Astrocyte of the cerebellum (primary cell): ENCODE measurements around the gene DNAH11.

Source experiments
- DNase-seq: peaks from one replicate; pipeline ENCODE4 v3.0.0-alpha.2; 2011; ENCODE audit warnings: low read depth
- H3K4me3 ChIP-seq: 2 replicates; pipeline ENCODE4 v1.5.1; 2011; ENCODE audit warnings: mild to moderate bottlenecking, low read depth, low read length, moderate library complexity
- in situ Hi-C: cut with HindIII; loops from 2 replicates; pipeline ENCODE4 v1.10.0; 2017; ENCODE audit warnings: low sequenced_read_pairs
- TF ChIP-seq, protein P1 (sequence below): IDR thresholded peaks from 2 replicates; pipeline ENCODE4 v1.5.1; 2012; ENCODE audit warnings: low read length, low read depth, moderate library complexity, mild to moderate bottlenecking; ENCODE audit errors: missing control alignments

DNAH11 gene

GRCh38 chr7:21768279-21768678 lies 225.4 kb downstream of the DNAH11 start:
- H3K4me3 ChIP-seq = no peak overlapping the region
- no peak for DNase-seq
- in situ Hi-C loops = no loop called here
- TF ChIP-seq, protein P1, sequence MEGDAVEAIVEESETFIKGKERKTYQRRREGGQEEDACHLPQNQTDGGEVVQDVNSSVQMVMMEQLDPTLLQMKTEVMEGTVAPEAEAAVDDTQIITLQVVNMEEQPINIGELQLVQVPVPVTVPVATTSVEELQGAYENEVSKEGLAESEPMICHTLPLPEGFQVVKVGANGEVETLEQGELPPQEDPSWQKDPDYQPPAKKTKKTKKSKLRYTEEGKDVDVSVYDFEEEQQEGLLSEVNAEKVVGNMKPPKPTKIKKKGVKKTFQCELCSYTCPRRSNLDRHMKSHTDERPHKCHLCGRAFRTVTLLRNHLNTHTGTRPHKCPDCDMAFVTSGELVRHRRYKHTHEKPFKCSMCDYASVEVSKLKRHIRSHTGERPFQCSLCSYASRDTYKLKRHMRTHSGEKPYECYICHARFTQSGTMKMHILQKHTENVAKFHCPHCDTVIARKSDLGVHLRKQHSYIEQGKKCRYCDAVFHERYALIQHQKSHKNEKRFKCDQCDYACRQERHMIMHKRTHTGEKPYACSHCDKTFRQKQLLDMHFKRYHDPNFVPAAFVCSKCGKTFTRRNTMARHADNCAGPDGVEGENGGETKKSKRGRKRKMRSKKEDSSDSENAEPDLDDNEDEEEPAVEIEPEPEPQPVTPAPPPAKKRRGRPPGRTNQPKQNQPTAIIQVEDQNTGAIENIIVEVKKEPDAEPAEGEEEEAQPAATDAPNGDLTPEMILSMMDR = no peak

GRCh38 chr7:21771266-21771665 lies 228.4 kb downstream of the DNAH11 start:
- no peak overlapping the region for H3K4me3 ChIP-seq
- TF ChIP-seq, protein P1 = no peak
- in situ Hi-C loops = no loop called here
- no peak for DNase-seq

GRCh38 chr7:21771906-21772610 lies 229.2 kb downstream of the DNAH11 start:
- no peak overlapping the region for H3K4me3 ChIP-seq
- DNase-seq = no peak
- in situ Hi-C loops = no loop called here
- TF ChIP-seq, protein P1 = no peak

DNA sequence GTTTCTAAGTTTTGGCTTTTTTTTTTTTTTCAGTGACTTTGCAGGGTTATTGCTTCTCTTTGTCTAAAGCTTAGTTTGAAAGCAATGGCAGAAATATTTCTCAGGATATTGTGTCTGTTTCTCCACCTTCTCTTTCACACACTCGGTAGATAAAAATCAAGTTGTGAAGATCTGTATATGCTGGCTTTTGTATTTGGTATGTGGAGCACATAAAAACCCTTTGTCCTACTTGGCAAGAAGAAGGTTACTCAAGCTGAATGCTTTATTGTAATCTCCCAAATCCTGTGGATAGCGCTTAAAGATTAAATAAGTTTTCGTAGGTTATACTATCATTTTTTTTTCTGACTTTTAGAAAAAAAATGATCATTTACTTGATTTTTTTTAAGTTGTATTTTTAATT lies 230.5 kb downstream of the DNAH11 start:
- TF ChIP-seq, protein P1 = no peak
- in situ Hi-C loops = no loop called here
- no peak for DNase-seq
- no peak overlapping the region for H3K4me3 ChIP-seq

DNA sequence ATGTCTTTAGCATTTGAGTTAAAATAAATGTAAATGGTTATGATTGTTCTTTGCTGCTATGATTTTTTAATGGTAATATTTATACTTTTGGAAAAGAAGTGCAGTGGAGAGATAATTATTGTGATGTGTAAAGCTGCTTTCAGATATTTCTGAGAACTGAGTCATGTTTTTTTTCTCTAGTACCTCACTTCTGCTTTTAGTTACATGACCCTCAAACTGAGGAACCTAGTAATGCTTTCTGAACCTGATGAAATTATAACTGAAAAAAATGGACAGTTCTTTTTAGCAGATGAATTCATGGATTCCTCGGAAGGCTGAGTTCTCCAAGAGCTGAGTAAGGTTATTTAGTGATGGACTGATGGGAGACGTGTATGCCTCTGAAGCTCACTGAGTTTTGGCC lies 235.1 kb downstream of the DNAH11 start:
- TF ChIP-seq, protein P1 = no peak
- in situ Hi-C loops = no loop called here
- H3K4me3 ChIP-seq = no peak overlapping the region
- DNase-seq = no peak

DNA sequence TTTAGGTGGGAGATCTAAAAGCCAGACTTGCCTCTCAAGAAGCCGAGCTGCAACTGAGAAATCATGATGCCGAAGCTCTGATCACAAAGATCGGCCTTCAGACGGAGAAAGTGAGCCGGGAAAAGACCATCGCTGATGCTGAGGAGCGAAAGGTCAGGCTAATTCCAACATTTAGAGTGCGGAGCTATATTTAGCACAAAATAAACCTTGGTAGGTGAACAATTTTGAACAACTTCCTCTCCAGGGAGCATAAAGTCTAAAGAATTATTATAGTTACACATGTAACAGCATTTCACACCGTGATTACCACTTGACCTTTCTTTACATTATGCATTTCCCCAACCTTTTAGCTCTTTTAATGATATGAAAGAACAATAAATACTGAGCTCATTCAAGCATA lies 236.1 kb downstream of the DNAH11 start:
- TF ChIP-seq, protein P1 = no peak
- in situ Hi-C loops = no loop called here
- no peak for DNase-seq
- no peak overlapping the region for H3K4me3 ChIP-seq
